ENCODE results near the gene CLPTM1L.

DNA sequence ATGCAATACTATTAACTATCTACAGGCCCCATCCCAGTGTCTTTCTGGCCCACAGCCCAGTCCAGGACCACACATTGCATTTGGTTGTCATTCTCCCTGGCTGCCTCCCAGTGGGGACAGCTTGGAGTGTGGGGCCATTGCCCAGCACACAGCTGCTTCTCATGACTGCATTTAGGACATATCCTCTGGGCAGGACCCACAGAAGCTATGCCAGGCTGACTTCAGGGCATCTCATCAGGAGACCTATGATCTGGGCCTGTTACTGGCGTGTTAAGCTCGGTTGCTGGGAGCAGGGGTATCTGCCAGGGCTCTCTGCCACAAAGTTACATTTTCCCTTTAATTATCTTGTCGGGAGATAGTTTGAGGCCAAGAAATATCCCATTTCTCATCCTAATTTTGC, 32.1 kb upstream of the CLPTM1L start:
- TF ChIP-seq, protein P1, sequence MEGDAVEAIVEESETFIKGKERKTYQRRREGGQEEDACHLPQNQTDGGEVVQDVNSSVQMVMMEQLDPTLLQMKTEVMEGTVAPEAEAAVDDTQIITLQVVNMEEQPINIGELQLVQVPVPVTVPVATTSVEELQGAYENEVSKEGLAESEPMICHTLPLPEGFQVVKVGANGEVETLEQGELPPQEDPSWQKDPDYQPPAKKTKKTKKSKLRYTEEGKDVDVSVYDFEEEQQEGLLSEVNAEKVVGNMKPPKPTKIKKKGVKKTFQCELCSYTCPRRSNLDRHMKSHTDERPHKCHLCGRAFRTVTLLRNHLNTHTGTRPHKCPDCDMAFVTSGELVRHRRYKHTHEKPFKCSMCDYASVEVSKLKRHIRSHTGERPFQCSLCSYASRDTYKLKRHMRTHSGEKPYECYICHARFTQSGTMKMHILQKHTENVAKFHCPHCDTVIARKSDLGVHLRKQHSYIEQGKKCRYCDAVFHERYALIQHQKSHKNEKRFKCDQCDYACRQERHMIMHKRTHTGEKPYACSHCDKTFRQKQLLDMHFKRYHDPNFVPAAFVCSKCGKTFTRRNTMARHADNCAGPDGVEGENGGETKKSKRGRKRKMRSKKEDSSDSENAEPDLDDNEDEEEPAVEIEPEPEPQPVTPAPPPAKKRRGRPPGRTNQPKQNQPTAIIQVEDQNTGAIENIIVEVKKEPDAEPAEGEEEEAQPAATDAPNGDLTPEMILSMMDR (IDR thresholded peaks at IDR 0.05) = no peak
- TF ChIP-seq POLR2AphosphoS5 (IDR thresholded peaks at IDR 0.05) = no peak
- TF ChIP-seq POLR2A (IDR thresholded peaks at IDR 0.05) = no peak
- TF ChIP-seq EP300 (IDR thresholded peaks at IDR 0.05) = no peak

Measured in suprapubic skin (tissue), 4 donors.